GM12878 (cell line): ENCODE measurements around the gene RREB1. TPM values are rescaled to one million over a fixed set of nuclear protein-coding genes. Genes with fewer than 3 reads are reported as not detected.

Experiments used
- ATAC-seq: fragments of 200-7000 bp; cut with Tn5 transposase; 3 replicates; pipeline ENCODE4 v1.9.1; 2020; ENCODE audit warnings: mild to moderate bottlenecking, moderate library complexity
- BruUV-seq: library from RNA; stranded (reverse); fragments of 400-500 nt; replicated peaks from 2 replicates; lab custom pipeline; 2021; lab: Mats Ljungman, UMichigan
- CTCF ChIA-PET: fragments of 300-600 bp; sonication (Branson Sonifier 250); formaldehyde crosslinking; extraction: SDS; loops from one replicate; lab custom pipeline; 2021; ENCODE audit warnings: inconsistent platforms; lab: Yijun Ruan, JAX
- POLR2A ChIA-PET: fragments of 350-600 bp; formaldehyde crosslinking; extraction: SDS; loops from one replicate; lab custom pipeline; 2021; ENCODE audit warnings: inconsistent platforms; lab: Charles Lee
- RAD21 ChIA-PET: fragments of 300-600 bp; sonication (Branson Sonifier 250); formaldehyde crosslinking; loops from one replicate; lab custom pipeline; 2023; ENCODE audit warnings: antibody characterized with exemption; ENCODE audit not compliant: unreplicated experiment; lab: Charles Lee
- SMC1A ChIA-PET: fragments of 300-600 bp; sonication (Branson Sonifier 250); formaldehyde crosslinking; loops from one replicate; lab custom pipeline; 2023; ENCODE audit not compliant: unreplicated experiment, uncharacterized antibody; lab: Charles Lee
- DNase-seq: peaks from one replicate; pipeline ENCODE4 v3.0.0-alpha.2; 2011; ENCODE audit warnings: low read depth, low spot score
- FAIRE-seq: peaks from 3 replicates; lab custom pipeline; 2011; peaks lifted over from hg19 to GRCh38; lab: Jason Lieb, UNC
- H2AFZ ChIP-seq: 2 replicates; pipeline ENCODE4 v1.6.0; 2011; ENCODE audit warnings: low read depth, low read length, control low read depth; ENCODE audit not compliant: control insufficient read depth
- H3K27ac ChIP-seq: 2 replicates; pipeline ENCODE4 v1.5.1; 2011; ENCODE audit warnings: control low read depth; ENCODE audit not compliant: control insufficient read depth, insufficient read depth
- H3K27me3 ChIP-seq, 2 experiments: replicated peaks in 1 of 2; 2 replicates each; pipeline versions ENCODE4 v1.6.0 to v1.6.1; 2011; ENCODE audit warnings: low read length in 1 of 2; ENCODE audit not compliant: control insufficient read depth in 2 of 2, insufficient read depth in 2 of 2
- H3K36me3 ChIP-seq, 2 experiments: 2 replicates each; pipeline ENCODE4 v1.5.1; 2011; ENCODE audit warnings: low read length in 1 of 2; ENCODE audit not compliant: control insufficient read depth in 2 of 2, insufficient read depth in 2 of 2
- H3K4me1 ChIP-seq: 2 replicates; pipeline ENCODE4 v1.6.1; 2011; ENCODE audit warnings: mild to moderate bottlenecking, low read length, moderate library complexity, mixed read lengths; ENCODE audit not compliant: control insufficient read depth, insufficient read depth
- H3K4me2 ChIP-seq: 2 replicates; pipeline ENCODE4 v1.6.0; 2011; ENCODE audit warnings: control low read depth; ENCODE audit not compliant: control insufficient read depth, insufficient read depth
- H3K4me3 ChIP-seq: fragments of 200-600 bp; sonication (generic); 2 replicates; pipeline ENCODE4 v1.5.1; 2016
- H3K79me2 ChIP-seq: 2 replicates; pipeline ENCODE4 v1.6.0; 2011; ENCODE audit warnings: low read length; ENCODE audit not compliant: control insufficient read depth, insufficient read depth
- H3K9ac ChIP-seq: 2 replicates; pipeline ENCODE4 v1.8.0; 2011; ENCODE audit warnings: low read length, control low read depth, mixed read lengths; ENCODE audit not compliant: control insufficient read depth, insufficient read depth
- H3K9me3 ChIP-seq: replicated peaks from 3 replicates; pipeline ENCODE4 v1.5.1; 2011; ENCODE audit warnings: mild to moderate bottlenecking, low read length; ENCODE audit not compliant: control insufficient read depth, insufficient read depth
- H4K20me1 ChIP-seq: 2 replicates; pipeline ENCODE4 v1.6.0; 2011; ENCODE audit not compliant: control insufficient read depth, insufficient read depth
- ATF7 ChIP-seq: fragments of 450-650 bp; IDR thresholded peaks from 2 replicates; pipeline ENCODE4 v1.6.1; 2016; ENCODE audit warnings: low read depth, mild to moderate bottlenecking
- CBX5 ChIP-seq: sonication (generic); IDR thresholded peaks from 2 replicates; pipeline ENCODE4 v1.6.1; 2016; ENCODE audit warnings: low read depth, moderate library complexity, mild to moderate bottlenecking, inconsistent platforms
- CREB1 ChIP-seq: IDR thresholded peaks from 2 replicates; pipeline ENCODE4 v1.6.1; 2012; ENCODE audit warnings: low read depth, mild to moderate bottlenecking, inconsistent platforms
- DPF2 ChIP-seq: fragments of 450-650 bp; IDR thresholded peaks from 2 replicates; pipeline ENCODE4 v1.6.1; 2017; ENCODE audit warnings: mild to moderate bottlenecking
- EED ChIP-seq: sonication (generic); IDR thresholded peaks from 2 replicates; pipeline ENCODE4 v1.6.1; 2016; ENCODE audit warnings: antibody characterized with exemption, low read depth
- EZH2 ChIP-seq: IDR thresholded peaks from 2 replicates; pipeline ENCODE4 v1.6.1; 2012; ENCODE audit warnings: low read depth, mild to moderate bottlenecking, control low read depth, inconsistent platforms, low read length, borderline replicate concordance; ENCODE audit not compliant: control insufficient read depth
- FOXM1 ChIP-seq: IDR thresholded peaks from 2 replicates; pipeline ENCODE4 v1.6.1; 2012; ENCODE audit warnings: low read depth, mild to moderate bottlenecking, inconsistent platforms, low read length, moderate library complexity
- IKZF2 ChIP-seq, 2 experiments: fragments of 450-650 bp; IDR thresholded peaks; 2 replicates each; pipeline ENCODE4 v1.6.1; 2017; ENCODE audit warnings: mild to moderate bottlenecking in 2 of 2, moderate library complexity in 2 of 2
- IRF4 ChIP-seq: IDR thresholded peaks from 2 replicates; pipeline ENCODE4 v1.6.1; 2011; ENCODE audit warnings: low read depth, low read length
- MEF2A ChIP-seq: IDR thresholded peaks from 2 replicates; pipeline ENCODE4 v1.6.1; 2011; ENCODE audit warnings: low read depth, mild to moderate bottlenecking, low read length, moderate library complexity; ENCODE audit not compliant: insufficient read depth
- MXI1 ChIP-seq: fragments of 150-350 bp; IDR thresholded peaks from 2 replicates; pipeline ENCODE4 v1.6.1; 2011; ENCODE audit warnings: low read depth, mild to moderate bottlenecking, inconsistent platforms, low read length, improper control_type of control experiment
- NFIC ChIP-seq: IDR thresholded peaks from 2 replicates; pipeline ENCODE4 v1.6.1; 2012; ENCODE audit warnings: low read depth, mild to moderate bottlenecking, inconsistent platforms, low read length, moderate library complexity
- NR2F1 ChIP-seq: fragments of 450-650 bp; conservative IDR thresholded peaks from 2 replicates; pipeline ENCODE4 v1.6.1; 2017; ENCODE audit warnings: mild to moderate bottlenecking
- PAX5 ChIP-seq: IDR thresholded peaks from 2 replicates; pipeline ENCODE4 v1.6.1; 2011; ENCODE audit warnings: low read depth, low read length, borderline replicate concordance
- SPI1 ChIP-seq: IDR thresholded peaks from 2 replicates; pipeline ENCODE4 v1.6.1; 2011; ENCODE audit warnings: low read depth, mild to moderate bottlenecking, low read length, moderate library complexity, borderline replicate concordance; ENCODE audit not compliant: insufficient read depth
- TCF12 ChIP-seq: IDR thresholded peaks from 2 replicates; pipeline ENCODE4 v1.6.1; 2011; ENCODE audit warnings: low read depth, mild to moderate bottlenecking, low read length
- USF1 ChIP-seq: IDR thresholded peaks from 2 replicates; pipeline ENCODE4 v1.6.1; 2011; ENCODE audit warnings: borderline replicate concordance, low read depth, mild to moderate bottlenecking, moderate library complexity, mixed read lengths, low read length; ENCODE audit not compliant: insufficient read depth; ENCODE audit errors: extremely low read length
- ZNF622 ChIP-seq: fragments of 450-650 bp; IDR thresholded peaks from 2 replicates; pipeline ENCODE4 v1.6.1; 2017; ENCODE audit warnings: mild to moderate bottlenecking, inconsistent platforms
- WGBS: methylation state at CpG from one replicate; pipeline ENCODE4 v1.1.6; 2016; ENCODE audit warnings: low lambda C conversion rate; ENCODE audit not compliant: insufficient replicate concordance, insufficient coverage; ENCODE audit errors: missing lambda C conversion rate; 5-methylcytosine and 5-hydroxymethylcytosine counted together
- in situ Hi-C: fragments of 300-500 bp; cut with MboI; formaldehyde crosslinking; loops from 9 replicates; pipeline ENCODE4 v1.14.3; 2018; ENCODE audit warnings: mixed read lengths
- intact Hi-C: fragments of 100-400 bp; cut with micrococcal nuclease; formaldehyde crosslinking; loops from one replicate; pipeline ENCODE4 v1.14.2; 2022; ENCODE audit not compliant: unreplicated experiment
- polyA plus RNA-seq, 11 experiments: library from polyadenylated mRNA; depleted of rRNA in 4 of 11; unstranded in 6 of 11; stranded (reverse) in 5 of 11; fragments of >200 nt; fragmentation: Nextera tagmentation in 4 of 11; fragmentation: Illumina TruSeq in 1 of 11; extraction: Ambion mirVana in 4 of 11; extraction: Trizol in 1 of 11; gene quantifications; 1 replicate in 1 of 11; 2 replicates in 10 of 11; pipeline versions ENCODE4 v1.2.1 to v1.2.3, GENCODE V29; 2011 to 2016; ENCODE audit warnings: inconsistent platforms in 2 of 11, missing spikeins in 2 of 11, low read depth in 1 of 11
- total RNA-seq, 4 experiments: library from RNA; depleted of rRNA in 3 of 4; stranded (reverse); fragments of >200 nt in 3 of 4; fragmentation: Illumina TruSeq in 1 of 4; extraction: Trizol in 1 of 4; gene quantifications; 2 replicates each; pipeline versions ENCODE4 v1.2.1 to v1.2.3, GENCODE V29; 2013 to 2021

RREB1 gene
- total and polyA plus RNA-seq, 10 of the 15 experiments (the other 5 are each of a cell fraction or from before 2014, with no cell fraction given), result 1.9 to 30.3 (median 8.6) TPM

- DNase-seq (peak; percentile 69), FAIRE-seq (peak; percentile 98), ATAC-seq (peak; percentile 87)
- ChIA-PET RAD21 (interaction anchor here (0.5 to 4.3 kb wide), 24 partner anchors 29 to 560 kb away, joined by 3 to 19 read pairs (median 4); partner anchors contain the start of gene RREB1), SMC1A (interaction anchor here (0.6 to 4.3 kb wide), 20 partner anchors 16 to 649 kb away, joined by 3 to 35 read pairs (median 4); no protein-coding TSS in a partner anchor), POLR2A (interaction anchor here (0.5 to 2.1 kb wide), 9 partner anchors 32 to 758 kb away, joined by 3 to 13 read pairs (median 4); partner anchors contain the start of gene RREB1), CTCF (interaction anchor here (0.5 to 3.5 kb wide), 12 partner anchors 9 to 830 kb away, joined by 3 to 25 read pairs (median 5); no protein-coding TSS in a partner anchor)
- in situ Hi-C loops, result no loop called here
- WGBS, result 38% methylated on average over 8 of the region's 8 CpGs
- Histone ChIP-seq H3K4me2 (peak overlapping the region; percentile 93), H3K9ac (peak overlapping the region; percentile 60), H4K20me1 (no peaks in the 10 kb centered on the region), H3K4me3 (no peak overlapping the region), H3K27me3 (no peaks in the 10 kb centered on the region), H3K27ac (peak overlapping the region; percentile 95), H3K36me3 (peaks cover 12 to 39% of the 10 kb centered on the region in 2 experiments), H3K4me1 (peaks cover 63% of the 10 kb centered on the region), H3K9me3 (no peaks in the 10 kb centered on the region), H3K79me2 (peaks cover 40% of the 10 kb centered on the region), H2AFZ (no peak overlapping the region)
- BruUV-seq, result no TSS peak
- intact Hi-C loops, result loop anchor here (5.0 kb wide), 3 partner anchors 79 to 319 kb away; partner anchors contain the start of gene RREB1
- TF ChIP-seq FOXM1, result peak; percentile 65
- no peak for TF ChIP-seq USF1
- peak; percentile 84 for TF ChIP-seq SPI1
- peak; percentile 52 to 68; a peak in 3 of 4 replicates for TF ChIP-seq IKZF2 (IDR thresholded peaks at IDR 0.05)
- TF ChIP-seq CREB1, result 0 out of 2 replicates have a peak, but pooled peaks have one; percentile 36
- TF ChIP-seq EED, result peak; percentile 69; the same call in 1 of the 2 replicates
- TF ChIP-seq MXI1, result 0 out of 2 replicates have a peak, but pooled peaks have one; percentile 24
- TF ChIP-seq ATF7, result 0 out of 2 replicates have a peak, but pooled peaks have one; percentile 24
- 0 out of 2 replicates have a peak, but pooled peaks have one; percentile 52 for TF ChIP-seq NR2F1
- no peak for TF ChIP-seq ZNF622
- TF ChIP-seq PAX5, result 0 out of 2 replicates have a peak, but pooled peaks have one; percentile 26
- 0 out of 2 replicates have a peak, but pooled peaks have one; percentile 48 for TF ChIP-seq MEF2A
- TF ChIP-seq IRF4, result no peak
- peak; percentile 82 for TF ChIP-seq NFIC
- 0 out of 2 replicates have a peak, but pooled peaks have one; percentile 14 for TF ChIP-seq TCF12
- 0 out of 2 replicates have a peak, but pooled peaks have one; percentile 53 for TF ChIP-seq CBX5
- no peak for TF ChIP-seq EZH2
- TF ChIP-seq DPF2, result peak; percentile 68; the same call in 1 of the 2 replicates
These were observed 128.8 kb downstream of the RREB1 start for GRCh38 chr6:7236306-7237209.
